ENCODE measurements around the gene GZF1.

The GZF1 gene

GRCh38 chr20:23412026-23412425, 50.0 kb downstream of the GZF1 start:
- no peak for DNase-seq

GRCh38 chr20:23413862-23414422, 52.0 kb downstream of the GZF1 start:
- no peak for DNase-seq

- no peak for DNase-seq
These were observed 52.7 kb downstream of the GZF1 start for GRCh38 chr20:23414526-23415188.

DNA sequence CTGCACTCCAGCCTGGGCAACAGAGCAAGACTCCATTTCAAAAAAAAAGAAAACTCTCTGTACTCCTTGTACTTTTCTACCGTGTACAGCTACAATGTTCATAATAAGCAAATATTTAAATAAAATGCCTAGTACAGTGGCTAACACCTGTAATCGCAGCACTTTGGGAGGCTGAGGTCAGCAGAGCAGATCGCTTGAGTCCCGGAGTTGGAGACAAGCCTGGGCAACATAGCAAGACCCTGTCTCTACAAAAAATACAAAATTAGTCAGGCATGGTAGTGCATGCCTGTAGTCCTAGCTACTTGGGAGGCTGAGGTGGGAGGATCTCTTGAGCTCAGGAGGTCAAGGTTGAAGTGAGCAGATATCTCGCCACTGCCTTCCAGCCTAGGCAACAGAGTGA, 53.6 kb downstream of the GZF1 start:
- DNase-seq, result no peak

DNA sequence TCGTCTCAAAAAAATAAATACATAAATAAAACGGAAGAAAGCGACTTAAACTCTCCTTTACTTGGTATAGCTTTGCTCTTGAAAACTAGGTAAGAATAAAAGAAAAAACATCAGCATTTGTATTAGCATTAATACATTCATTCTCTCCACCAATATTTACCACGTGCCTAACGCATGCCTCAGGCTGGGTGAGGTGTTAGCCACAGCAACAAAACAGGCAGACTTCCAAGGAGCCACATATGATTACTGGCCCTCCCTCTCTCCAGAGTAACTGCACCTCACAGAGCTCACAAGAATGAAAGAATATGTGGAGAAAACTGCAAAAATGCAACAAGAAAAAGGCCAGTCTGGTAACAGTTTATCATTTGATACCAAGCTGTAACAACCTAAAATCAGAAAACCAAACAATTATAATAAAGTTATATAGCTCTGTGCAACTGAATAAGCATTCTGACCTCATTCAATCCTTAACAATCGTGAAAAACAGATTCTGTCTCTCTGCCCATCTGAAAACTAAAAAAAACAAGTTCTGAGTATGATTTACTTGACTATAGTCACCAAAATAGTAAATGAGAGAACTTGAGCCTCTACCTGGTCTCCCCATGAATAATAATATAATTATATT, 54.1 kb downstream of the GZF1 start:
- no peak for DNase-seq

DNA sequence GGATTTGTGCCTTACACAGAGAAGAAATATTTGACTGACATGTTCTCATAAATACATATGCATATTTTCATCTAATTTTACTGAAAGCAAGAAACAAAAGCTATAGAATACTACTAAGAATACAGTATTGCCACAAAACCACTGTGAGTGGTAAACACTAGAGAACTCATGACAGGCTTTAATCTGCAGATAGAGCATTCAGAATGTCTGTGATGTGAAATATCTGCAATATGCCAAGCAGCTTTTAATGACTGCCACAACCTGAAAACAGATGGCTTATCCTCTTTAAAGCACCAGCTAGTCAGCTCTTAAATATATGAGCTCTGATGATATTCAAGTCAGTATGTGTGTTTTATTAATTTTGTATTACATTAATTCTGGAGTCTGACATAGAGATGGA, 55.9 kb downstream of the GZF1 start:
- no peak for DNase-seq

DNA sequence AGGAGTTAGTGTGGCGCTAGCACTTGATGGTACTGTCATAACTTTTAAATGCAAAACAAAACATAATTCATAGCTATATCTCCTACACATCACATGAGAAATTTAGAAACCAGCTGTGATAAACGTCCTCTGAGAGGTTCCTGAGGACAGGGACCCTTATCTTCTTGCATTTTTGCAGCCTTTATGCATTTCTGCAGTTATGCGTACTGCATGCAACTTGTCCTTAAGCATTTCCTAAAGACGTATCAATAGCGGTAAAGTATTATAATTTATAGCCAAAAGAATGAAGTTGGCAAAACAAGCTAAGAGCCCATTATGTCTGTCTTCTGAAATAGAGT, 57.6 kb downstream of the GZF1 start:
- DNase-seq, result no peak

GRCh38 chr20:23419995-23420901, 58.3 kb downstream of the GZF1 start:
- peak; percentile 56 for DNase-seq

- peak; percentile 90 for DNase-seq
These were observed 59.3 kb downstream of the GZF1 start, which contains the start of gene NAPB for GRCh38 chr20:23420943-23421931. Gene NAPB, minus strand, starts transcription at chr20:23421488. Its CDS starts 86 bp downstream, at chr20:23421402.

All from stimulated activated CD4-positive, alpha-beta T cell treated with anti-CD3 and anti-CD28 coated beads, Interleukin-12 subunit alpha, Interleukin-12 subunit beta, amount 100 ng/mL, for 4 hours (primary cell).